ENCODE results near the gene PIK3C3.

Gene PIK3C3

DNA sequence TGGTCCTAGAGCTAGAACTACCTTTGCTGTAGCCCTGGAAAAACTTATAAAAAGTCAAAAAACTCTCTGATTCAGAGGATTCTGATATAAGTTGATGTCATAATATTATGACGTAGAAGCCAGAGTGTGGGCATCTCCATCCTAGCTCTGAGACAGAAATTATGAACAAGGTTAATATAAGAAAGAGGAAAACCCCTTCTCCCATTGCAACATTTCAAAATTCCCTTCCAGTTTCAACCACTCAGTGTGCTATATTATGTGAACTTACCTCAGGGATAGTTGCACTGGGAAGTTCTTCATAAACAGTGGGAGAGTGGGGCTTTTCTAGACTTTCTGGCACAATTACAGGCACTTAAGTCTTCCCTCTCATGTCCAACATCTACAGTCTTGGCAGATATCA lies 171.6 kb downstream of the PIK3C3 start:
- no peak for DNase-seq (ENCODE audit: low read depth in 2 of 2)

DNA sequence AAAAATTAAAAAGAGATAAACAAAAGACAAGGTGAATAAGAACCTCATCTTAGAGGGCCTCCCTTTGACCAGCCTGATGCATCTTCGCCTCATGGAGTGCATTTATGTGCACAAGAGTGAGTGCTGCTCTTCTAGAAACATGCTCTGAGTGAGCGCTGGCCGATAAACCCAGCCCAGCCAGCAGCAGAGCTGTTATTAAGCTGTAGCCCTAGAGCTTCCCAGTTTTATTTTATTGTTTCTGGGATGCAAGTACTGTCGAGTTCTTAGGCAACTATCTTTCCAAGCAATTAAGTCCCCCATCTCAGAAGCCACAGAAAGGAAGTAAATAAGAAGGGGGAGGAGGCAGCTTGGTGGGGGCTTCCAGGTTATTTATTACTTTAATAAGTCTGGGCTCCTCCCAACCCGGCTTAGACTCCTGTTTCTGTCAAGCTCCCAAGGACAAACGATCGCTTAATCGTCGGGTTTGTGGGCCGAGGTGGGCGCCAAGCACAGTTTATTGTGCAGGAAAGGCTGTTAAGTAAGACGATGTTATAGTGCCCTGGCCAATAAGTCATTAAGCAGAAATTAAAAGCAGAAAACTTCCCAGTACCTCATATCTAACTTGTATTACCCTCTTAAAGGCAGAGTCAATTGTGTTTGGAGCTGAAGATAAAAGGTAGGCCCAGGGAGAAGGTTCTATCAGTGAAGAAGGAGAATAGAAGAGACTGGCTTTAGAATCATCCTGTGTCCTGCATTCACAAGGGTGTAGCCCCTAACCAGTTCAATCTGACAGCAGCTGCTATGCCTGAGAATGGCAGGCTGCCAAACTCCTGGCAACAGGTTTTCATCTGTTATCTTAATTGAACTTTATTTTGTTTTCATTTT lies 176.3 kb downstream of the PIK3C3 start:
- no peak for DNase-seq (ENCODE audit: low read depth in 2 of 2)

DNA sequence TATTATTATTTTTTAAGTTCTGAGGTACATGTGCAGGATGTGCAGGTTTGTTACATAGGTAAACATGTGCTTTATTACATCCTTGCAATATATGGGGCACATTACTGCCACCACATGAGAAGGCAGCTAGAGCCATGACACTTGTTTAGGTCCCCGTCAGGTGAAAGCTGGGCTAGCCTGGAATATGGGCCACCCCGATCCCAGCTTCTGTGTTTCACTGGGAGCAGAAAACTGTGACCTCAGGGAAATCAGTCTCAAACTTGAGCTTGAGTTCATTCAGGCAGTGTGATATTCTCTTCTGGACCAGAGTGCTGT lies 176.9 kb downstream of the PIK3C3 start:
- DNase-seq (ENCODE audit: low read depth in 2 of 2), result no peak
